ENCODE measurements around the gene FREM1.

GRCh38 chr9:14956208-14956607, 46.0 kb upstream of the FREM1 start:
- TF ChIP-seq POLR2A (IDR thresholded peaks at IDR 0.05) (no peak), CTCF (IDR thresholded peaks at IDR 0.05) (no peak)
